ENCODE data around the gene C10orf120.

The C10orf120 gene

DNA sequence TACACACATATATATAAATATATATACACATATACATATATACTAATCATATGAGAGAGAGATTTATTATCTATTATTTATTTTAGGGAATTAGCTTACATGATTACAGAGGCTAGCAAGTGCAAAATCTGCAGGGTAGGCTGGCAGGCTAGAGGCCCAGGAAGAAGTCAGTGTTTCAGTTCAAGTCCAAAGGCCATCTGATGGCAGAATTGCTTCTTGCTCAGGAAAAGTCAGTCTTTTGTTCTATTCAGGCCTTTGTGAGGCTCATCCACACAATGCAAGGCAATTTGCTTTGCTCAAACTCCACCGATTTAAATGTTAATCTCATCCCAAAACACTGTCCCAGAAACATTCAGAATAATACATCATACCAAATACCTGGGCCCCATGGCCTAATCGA lies 2.6 kb upstream of the C10orf120 start:
- DNase-seq = no peak

- DNase-seq = no peak
These were observed 2.0 kb upstream of the C10orf120 start for GRCh38 chr10:122701652-122702051.

GRCh38 chr10:122696687-122697086 lies 3.0 kb downstream of the C10orf120 start:
- no peak for DNase-seq

DNA sequence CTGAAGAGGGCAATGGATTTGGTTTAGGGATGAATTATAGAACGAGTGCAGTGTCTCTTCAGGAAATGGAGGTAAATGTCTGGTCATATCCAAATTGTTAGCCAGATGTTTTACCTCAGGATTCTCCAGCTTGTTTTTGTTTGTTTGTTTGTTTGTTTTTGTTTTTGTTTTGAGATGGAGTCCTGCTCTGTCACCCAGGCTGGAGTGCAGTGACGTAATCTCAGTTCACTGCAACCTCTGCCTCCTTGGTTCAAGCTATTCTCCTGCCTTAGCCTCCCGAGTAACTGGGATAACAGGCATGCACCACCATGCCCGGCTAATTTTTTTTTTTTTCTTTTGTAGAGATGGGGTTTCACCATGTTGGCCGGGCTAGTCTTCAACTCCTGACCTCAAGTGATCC lies 6.9 kb downstream of the C10orf120 start:
- no peak for DNase-seq

- DNase-seq = no peak
These were observed 10.4 kb downstream of the C10orf120 start for GRCh38 chr10:122689146-122689820.

GRCh38 chr10:122688293-122688989 lies 11.2 kb downstream of the C10orf120 start:
- DNase-seq = no peak

DNA sequence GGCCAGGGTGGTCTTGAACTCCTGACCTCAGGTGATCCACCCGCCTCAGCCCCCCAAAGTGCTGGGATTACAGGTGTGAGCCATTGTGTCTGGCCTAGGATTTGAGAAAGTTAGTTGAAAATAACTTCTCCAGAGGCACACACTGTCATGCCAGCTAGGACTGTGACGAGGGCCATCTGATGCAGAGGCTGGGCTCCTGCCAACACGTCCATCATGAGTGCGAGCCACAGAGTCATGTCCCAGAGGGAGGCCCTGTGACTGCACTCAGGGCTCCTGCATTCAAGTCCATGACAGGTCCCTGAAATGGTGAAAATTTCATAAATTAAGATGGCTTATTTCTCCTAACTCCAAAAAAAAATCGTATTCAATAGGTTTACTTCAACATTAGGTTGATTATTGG lies 17.1 kb downstream of the C10orf120 start:
- no peak for DNase-seq

DNA sequence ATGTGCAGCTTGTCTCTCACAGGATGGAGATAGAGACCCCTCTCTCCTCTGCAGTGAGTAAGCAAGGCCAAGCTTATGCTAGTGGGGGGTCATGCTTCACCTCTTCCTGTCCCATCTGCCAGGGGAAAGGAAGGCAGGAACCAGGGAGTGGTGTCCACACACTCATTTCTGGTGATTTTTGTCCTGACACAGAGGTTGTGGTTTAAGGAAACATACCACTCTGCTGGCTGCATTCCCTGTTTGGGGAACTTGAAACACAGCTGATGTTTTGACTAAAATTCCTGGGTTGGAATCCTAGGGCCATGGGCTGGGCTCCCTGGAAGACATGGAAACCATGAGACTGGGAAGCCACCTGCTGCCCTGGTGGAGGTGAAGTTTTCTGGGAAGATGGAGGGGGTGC lies 21.4 kb downstream of the C10orf120 start:
- DNase-seq = no peak

DNA sequence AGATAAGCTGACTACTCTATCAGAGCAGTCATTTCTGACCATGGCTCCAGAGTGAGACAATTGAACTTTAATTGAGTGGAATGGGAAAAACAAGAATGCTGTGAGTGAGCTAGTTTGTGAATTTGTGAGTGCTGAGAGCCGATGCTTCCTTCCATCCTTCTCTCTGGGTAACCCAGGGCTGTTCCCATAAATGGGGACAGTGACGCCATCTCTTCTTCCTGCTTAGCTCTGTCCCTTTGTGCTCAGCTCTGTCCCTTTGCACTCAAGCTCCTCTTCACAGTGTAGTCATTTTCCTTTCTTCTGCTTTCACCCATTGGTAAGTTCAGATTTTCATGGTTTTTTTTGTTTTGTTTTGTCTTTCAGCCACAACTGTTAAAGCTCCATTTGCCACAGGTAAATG lies 24.4 kb downstream of the C10orf120 start:
- no peak for DNase-seq

GRCh38 chr10:122674781-122675180 lies 24.9 kb downstream of the C10orf120 start:
- DNase-seq = no peak

DNA sequence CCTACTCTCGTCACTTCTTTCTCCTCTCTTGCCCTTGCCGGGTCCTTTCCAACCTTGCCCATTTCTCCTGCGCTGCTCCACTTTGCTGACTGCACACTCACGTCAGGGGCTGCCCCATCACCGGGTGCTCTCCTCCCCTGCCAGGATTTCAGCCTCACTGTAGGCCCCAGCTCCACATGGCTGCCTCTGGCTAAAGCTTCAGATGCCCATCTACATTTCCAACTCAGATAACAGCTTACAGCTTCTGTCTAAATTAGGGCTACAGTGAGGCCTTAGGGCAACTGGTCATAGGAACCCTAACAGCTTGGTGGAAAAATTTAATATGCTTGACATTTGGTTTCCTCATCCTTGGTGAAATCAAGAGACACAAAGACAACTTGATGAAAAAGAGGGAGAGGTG lies 25.9 kb downstream of the C10orf120 start:
- DNase-seq = no peak

DNA sequence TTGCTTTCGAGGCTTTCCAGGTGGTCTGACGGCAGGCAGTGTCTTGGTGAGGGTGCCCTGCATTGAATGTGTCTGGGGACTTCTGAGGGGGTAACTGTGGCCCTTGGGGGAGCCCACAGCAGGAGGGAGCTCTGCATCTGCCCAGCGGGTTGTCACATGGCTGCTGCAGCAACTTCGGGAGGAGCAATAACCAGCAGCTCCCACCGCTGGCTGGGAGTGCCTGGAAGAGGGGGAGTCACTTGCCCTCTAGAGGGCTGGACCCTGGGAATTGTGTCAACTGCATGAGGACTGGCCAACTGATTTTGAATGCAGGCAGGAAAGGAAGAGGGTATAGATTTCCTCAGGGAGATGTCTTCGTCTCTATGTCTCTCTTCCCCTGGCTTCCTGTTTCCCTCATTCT lies 26.4 kb downstream of the C10orf120 start:
- no peak for DNase-seq

DNA sequence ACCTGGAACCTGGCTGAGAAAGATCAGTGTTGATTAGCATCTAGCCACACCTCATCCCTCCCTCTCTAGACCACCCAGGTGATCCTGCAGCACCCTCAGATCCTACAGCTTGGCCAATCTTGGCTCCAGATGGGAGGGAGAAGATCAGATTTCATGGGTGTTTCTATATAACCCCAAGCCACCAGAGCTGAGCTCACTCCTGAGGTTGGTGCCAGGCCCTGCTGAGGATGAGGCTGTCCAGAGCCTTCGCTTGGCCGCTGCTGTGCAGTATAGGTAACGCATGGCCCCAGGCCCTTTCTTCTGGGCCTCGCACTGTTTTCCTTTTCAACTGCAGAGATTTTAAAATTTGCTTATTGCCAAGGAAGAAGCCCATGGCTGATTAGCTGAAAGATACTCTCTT lies 27.0 kb downstream of the C10orf120 start:
- no peak for DNase-seq

DNA sequence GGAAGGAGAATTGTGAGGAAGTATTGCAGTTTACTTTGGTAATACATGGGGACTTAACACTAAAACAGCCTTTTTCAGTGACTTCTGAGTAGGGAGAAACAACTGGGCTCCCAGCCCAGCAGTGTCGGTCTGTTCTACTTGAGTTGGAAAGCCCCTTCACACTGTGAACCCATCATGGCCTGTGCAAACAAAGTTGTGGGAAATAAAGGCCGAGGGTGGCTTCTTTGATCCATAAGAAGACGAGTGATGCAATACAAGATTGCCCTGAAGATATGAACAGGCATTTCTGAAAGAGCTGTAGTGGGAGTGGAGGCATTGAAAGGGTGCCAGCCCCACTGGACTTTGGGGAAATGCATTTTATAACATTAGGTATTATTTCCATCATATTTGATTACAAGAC lies 28.3 kb downstream of the C10orf120 start:
- no peak for DNase-seq

GRCh38 chr10:122669842-122670241 lies 29.8 kb downstream of the C10orf120 start:
- no peak for DNase-seq

- no peak for DNase-seq
These were observed 30.6 kb downstream of the C10orf120 start for GRCh38 chr10:122669045-122669444.

DNA sequence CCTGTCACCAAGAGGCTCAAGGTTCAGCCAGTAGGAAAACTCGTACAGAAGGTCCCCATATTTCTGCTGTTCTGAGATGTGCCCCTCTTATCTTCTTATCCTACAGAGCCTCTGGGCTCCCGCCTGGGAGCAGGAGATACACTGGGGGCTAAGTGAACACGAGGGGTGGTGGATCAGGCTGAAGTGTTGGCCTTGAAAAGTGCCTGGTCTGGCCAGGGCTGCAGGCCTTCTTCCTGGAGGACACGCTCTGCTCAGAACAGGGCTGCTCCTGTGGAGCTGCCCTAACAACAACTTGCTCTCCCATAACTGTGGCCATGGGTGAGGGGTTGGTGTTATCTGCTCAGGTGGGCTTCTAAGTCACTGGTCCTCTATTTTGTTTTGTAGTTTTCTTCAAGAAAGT lies 33.7 kb downstream of the C10orf120 start:
- no peak for DNase-seq

DNA sequence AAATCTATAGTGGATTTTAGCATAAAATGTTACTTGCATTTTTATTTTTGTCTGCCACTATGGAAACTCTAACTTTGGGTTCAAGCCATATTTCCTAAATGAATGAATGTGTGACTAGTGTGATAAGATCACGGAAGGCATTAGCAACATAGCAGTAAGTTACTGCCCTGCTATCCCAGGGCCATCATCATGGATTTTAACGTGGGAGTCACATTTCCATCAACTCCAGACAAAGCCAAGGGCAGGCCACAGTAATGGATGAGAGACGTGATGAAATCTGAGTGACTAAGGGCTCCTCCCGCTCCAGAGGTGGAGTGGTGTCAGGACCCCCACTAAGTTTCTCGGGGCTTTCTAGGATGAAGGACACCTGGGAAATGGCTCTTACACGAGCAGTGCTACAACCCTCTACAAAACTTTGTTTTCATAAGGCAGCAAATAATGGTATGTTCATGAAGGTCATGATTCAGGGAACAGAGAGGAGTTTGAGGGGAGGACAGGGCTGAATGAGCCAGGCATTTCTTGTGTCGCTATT lies 34.3 kb downstream of the C10orf120 start:
- no peak for DNase-seq

DNA sequence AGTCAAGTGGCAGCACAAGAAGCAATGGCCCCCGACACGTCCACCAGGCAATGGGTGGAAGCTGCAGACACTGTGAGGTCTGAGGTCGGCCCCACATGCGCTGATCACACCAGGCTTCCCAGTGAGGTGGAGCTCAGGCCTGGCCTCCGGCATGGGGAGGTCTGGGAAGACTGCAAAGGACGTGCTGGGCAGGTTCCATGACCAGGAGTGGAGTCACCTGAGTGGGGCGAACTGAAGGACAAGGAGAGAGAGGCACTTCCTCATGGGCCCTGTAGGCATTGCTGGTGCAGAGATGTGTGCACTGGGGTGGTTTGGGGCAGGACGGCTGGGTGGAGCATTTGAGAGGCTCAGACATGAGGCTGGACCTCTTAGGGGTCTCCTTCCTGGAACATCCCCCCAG lies 35.1 kb downstream of the C10orf120 start:
- DNase-seq = no peak

DNA sequence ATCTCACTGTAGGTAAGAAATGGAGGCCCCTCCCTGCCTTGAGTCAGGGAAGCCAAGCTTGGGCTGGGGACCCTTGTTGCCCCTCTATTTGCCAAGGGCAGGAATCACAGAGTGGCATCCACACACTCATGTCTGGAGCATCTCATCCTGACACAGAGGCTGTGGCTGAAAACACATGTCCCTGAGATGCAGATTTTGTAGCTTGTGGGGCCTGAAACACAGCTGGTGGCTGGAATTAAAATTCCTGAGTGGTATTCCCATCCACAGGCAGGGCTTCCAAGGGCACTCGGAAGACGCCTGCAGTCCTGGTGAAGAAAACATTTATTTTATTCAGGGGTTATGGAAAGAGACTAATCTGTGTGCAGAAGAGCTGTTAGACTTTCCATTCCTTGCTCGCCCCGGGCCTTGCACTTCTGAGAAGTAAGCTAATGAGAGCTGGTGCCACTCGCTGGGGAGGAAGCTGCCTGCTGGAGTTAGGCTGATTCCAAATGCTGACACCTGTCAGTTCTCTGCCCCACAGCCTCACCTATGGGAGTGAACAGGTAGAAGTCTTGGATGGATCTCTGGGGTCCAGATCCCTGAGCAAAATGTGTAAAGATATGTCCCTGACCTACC lies 36.0 kb downstream of the C10orf120 start:
- DNase-seq = no peak

GRCh38 chr10:122662231-122662630 lies 37.4 kb downstream of the C10orf120 start:
- DNase-seq = no peak

- no peak for DNase-seq
These were observed 39.0 kb downstream of the C10orf120 start for GRCh38 chr10:122660696-122661095.

DNA sequence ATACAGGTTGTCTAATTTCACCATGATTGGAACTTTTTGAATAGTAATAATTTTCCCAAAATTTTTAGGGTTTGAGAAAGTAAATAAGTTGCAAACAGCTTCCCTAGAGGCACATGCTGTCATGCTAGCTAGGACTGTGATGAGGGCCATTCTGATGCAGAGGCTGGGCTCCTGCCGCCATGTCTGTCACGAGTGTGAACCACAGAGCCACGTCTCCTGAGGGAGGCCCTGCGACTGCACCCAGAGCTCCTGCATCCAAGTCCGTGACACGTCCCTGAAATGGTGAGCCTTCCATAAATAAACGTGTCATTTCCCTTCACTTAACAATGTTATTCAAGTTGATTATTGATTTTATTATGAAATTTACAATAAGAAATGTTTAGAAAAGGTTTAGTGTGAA lies 40.0 kb downstream of the C10orf120 start:
- no peak for DNase-seq

GRCh38 chr10:122659126-122659525 lies 40.5 kb downstream of the C10orf120 start:
- no peak for DNase-seq
